CD8-positive, alpha-beta memory T cell (primary cell): Measurements from ENCODE around the gene SLC9A9. TPM values are rescaled to one million over a fixed set of nuclear protein-coding genes. Genes with fewer than 3 reads are reported as not detected.
"Not testable (repeated sequence)": the region's sequence is repeated elsewhere in the genome, so short reads cannot be mapped to it uniquely, and the experiment has no call there.

Source experiments
- CTCF ChIA-PET: fragments of 350-600 bp; sonication (Branson Sonifier 250); formaldehyde crosslinking; loops from one replicate; lab custom pipeline; 2021; ENCODE audit warnings: antibody characterized with exemption; lab: Charles Lee
- POLR2A ChIA-PET: fragments of 350-600 bp; sonication (Branson Sonifier 250); formaldehyde crosslinking; loops from one replicate; lab custom pipeline; 2021; ENCODE audit warnings: antibody characterized with exemption; lab: Charles Lee
- DNase-seq, 5 donors: peaks; one replicate each; pipeline versions ENCODE4 v3.0.0 to v3.0.0-alpha.2; 2020 to 2022; ENCODE audit warnings: mixed read lengths in 1 of 5
- H3K27ac ChIP-seq: one replicate; pipeline ENCODE4 v1.7.0; 2013; ENCODE audit warnings: low read depth, mild to moderate bottlenecking, low read length, moderate library complexity
- H3K27me3 ChIP-seq: 2 replicates; pipeline ENCODE4 v1.7.0; 2013; ENCODE audit warnings: low read length, mild to moderate bottlenecking; ENCODE audit not compliant: insufficient read depth, poor library complexity, severe bottlenecking
- H3K36me3 ChIP-seq: 2 replicates; pipeline ENCODE4 v1.7.0; 2013; ENCODE audit warnings: mild to moderate bottlenecking, low read length, moderate library complexity; ENCODE audit not compliant: insufficient read depth
- H3K4me1 ChIP-seq: 2 replicates; pipeline ENCODE4 v1.7.0; 2013; ENCODE audit warnings: mild to moderate bottlenecking, low read length, moderate library complexity; ENCODE audit not compliant: insufficient read depth
- H3K4me3 ChIP-seq: 2 replicates; pipeline ENCODE4 v1.7.0; 2013; ENCODE audit warnings: mild to moderate bottlenecking, low read length
- H3K9me3 ChIP-seq: 2 replicates; pipeline ENCODE4 v1.7.0; 2013; ENCODE audit warnings: mild to moderate bottlenecking, low read length
- H3K27ac Mint-ChIP-seq, 8 donors: one replicate each; pipeline ENCODE4 v1.8.0; 2020 to 2021; ENCODE audit warnings: mixed read lengths in 8 of 8, mild to moderate bottlenecking in 6 of 8, inconsistent platforms in 3 of 8, moderate library complexity in 3 of 8
- H3K27me3 Mint-ChIP-seq, 2 donors: one replicate each; pipeline ENCODE4 v1.8.0; 2020 to 2021; ENCODE audit warnings: mixed read lengths in 2 of 2, mild to moderate bottlenecking in 1 of 2, moderate library complexity in 1 of 2
- H3K36me3 Mint-ChIP-seq, 3 donors: one replicate each; pipeline ENCODE4 v1.8.0; 2020 to 2021; ENCODE audit warnings: mixed read lengths in 3 of 3, inconsistent platforms in 1 of 3, mild to moderate bottlenecking in 1 of 3
- H3K4me1 Mint-ChIP-seq, 3 donors: one replicate each; pipeline ENCODE4 v1.8.0; 2020 to 2021; ENCODE audit warnings: mixed read lengths in 3 of 3, inconsistent platforms in 1 of 3, mild to moderate bottlenecking in 1 of 3
- H3K4me3 Mint-ChIP-seq, 7 donors: one replicate each; pipeline ENCODE4 v1.8.0; 2020 to 2021; ENCODE audit warnings: mixed read lengths in 7 of 7, mild to moderate bottlenecking in 6 of 7, moderate library complexity in 4 of 7, inconsistent platforms in 2 of 7
- H3K9me3 Mint-ChIP-seq, 5 donors: one replicate each; pipeline ENCODE4 v1.8.0; 2020 to 2022; ENCODE audit warnings: mixed read lengths in 5 of 5, mild to moderate bottlenecking in 3 of 5, moderate library complexity in 2 of 5, inconsistent platforms in 1 of 5
- polyA plus RNA-seq: library from polyadenylated mRNA; unstranded; fragments of 300-500 nt; fragmentation: Illumina TruSeq; gene quantifications from one replicate; pipeline ENCODE4 v1.2.3, GENCODE V29; 2021
- total RNA-seq, 2 experiments: library from RNA; stranded (reverse); gene quantifications; one replicate each; pipeline ENCODE4 v1.2.3, GENCODE V29; 2021

SLC9A9 gene
- total and polyA plus RNA-seq, 3 experiments from 2014 or later, result 1.2 to 18.0 (median 2.2) TPM

GRCh38 chr3:143529798-143530197 is 318.5 kb downstream of the SLC9A9 start:
- CTCF ChIA-PET, result no interaction called here
- Histone ChIP-seq H3K27ac (no peak overlapping the region), H3K4me1 (no peaks in the 10 kb centered on the region), H3K36me3 (no peaks in the 10 kb centered on the region), H3K4me3 (no peak overlapping the region), H3K27me3 (no peaks in the 10 kb centered on the region), H3K9me3 (no peaks in the 10 kb centered on the region)
- no peak overlapping the region for H3K27ac Mint-ChIP-seq
- H3K4me3 Mint-ChIP-seq, result no peak overlapping the region
- peaks cover 0 to 2% (median 0%) of the 10 kb centered on the region in 3 donors for H3K4me1 Mint-ChIP-seq
- H3K36me3 Mint-ChIP-seq, result peaks cover 2 to 29% (median 14%) of the 10 kb centered on the region in 3 donors
- no peak for DNase-seq
- peaks cover 0 to 6% (median 0%) of the 10 kb centered on the region in 5 donors for H3K9me3 Mint-ChIP-seq
- no peaks in the 10 kb centered on the region for H3K27me3 Mint-ChIP-seq
- POLR2A ChIA-PET, result no interaction called here

DNA sequence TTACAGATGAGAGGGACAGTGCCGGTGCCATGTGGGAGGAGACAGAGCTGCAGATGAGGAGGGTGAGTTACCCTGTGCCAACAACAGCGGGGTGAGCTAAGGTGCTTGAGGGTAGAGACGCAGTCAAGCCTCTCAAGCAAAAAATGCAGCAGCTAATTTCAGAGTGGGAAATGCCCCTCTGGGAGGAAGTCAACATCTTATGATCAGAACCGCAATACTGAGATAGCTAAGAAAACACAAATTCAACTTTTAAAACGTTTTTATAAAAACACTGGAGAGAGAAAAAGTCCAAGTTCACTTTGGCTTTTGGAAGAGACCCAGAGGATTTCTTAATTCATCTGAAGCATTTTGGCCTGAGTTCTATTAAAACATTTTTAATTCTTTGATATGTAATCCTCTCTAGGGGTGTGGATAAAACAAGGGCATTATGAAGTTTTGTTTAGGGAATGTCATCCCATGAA is 319.2 kb downstream of the SLC9A9 start:
- H3K27me3 Mint-ChIP-seq, result no peaks in the 10 kb centered on the region
- peak in 2 of 5 donors; percentile 13 to 52 for DNase-seq
- CTCF ChIA-PET, result no interaction called here
- H3K4me3 Mint-ChIP-seq, result no peak overlapping the region
- no peaks in the 10 kb centered on the region for H3K27me3 ChIP-seq
- POLR2A ChIA-PET, result no interaction called here
- H3K4me3 ChIP-seq, result no peak overlapping the region
- H3K4me1 ChIP-seq, result no peaks in the 10 kb centered on the region
- no peaks in the 10 kb centered on the region for H3K9me3 ChIP-seq
- H3K4me1 Mint-ChIP-seq, result peaks cover 0 to 2% (median 0%) of the 10 kb centered on the region in 3 donors
- H3K27ac Mint-ChIP-seq, result no peak overlapping the region
- H3K27ac ChIP-seq, result no peak overlapping the region
- peaks cover 0 to 8% (median 0%) of the 10 kb centered on the region in 5 donors for H3K9me3 Mint-ChIP-seq
- no peaks in the 10 kb centered on the region for H3K36me3 ChIP-seq
- H3K36me3 Mint-ChIP-seq, result peaks cover 2 to 32% (median 18%) of the 10 kb centered on the region in 3 donors

GRCh38 chr3:143526011-143526545 is 322.2 kb downstream of the SLC9A9 start:
- Histone ChIP-seq H3K4me1 (no peaks in the 10 kb centered on the region), H3K36me3 (no peaks in the 10 kb centered on the region), H3K4me3 (no peak overlapping the region), H3K27ac (no peak overlapping the region), H3K27me3 (no peaks in the 10 kb centered on the region), H3K9me3 (no peaks in the 10 kb centered on the region)
- H3K27me3 Mint-ChIP-seq, result no peaks in the 10 kb centered on the region
- no peak for DNase-seq
- peaks cover 0 to 2% (median 0%) of the 10 kb centered on the region in 3 donors for H3K4me1 Mint-ChIP-seq
- H3K27ac Mint-ChIP-seq, result no peak overlapping the region
- CTCF ChIA-PET, result no interaction called here
- peaks cover 0 to 8% (median 0%) of the 10 kb centered on the region in 5 donors for H3K9me3 Mint-ChIP-seq
- H3K36me3 Mint-ChIP-seq, result peaks cover 0 to 39% (median 21%) of the 10 kb centered on the region in 3 donors
- H3K4me3 Mint-ChIP-seq, result no peak overlapping the region
- POLR2A ChIA-PET, result no interaction called here

- Mint-ChIP-seq H3K4me3 (no peak overlapping the region), H3K27me3 (no peaks in the 10 kb centered on the region), H3K9me3 (peaks cover 0 to 8% (median 0%) of the 10 kb centered on the region in 5 donors), H3K27ac (no peak overlapping the region), H3K4me1 (peaks cover 0 to 2% (median 0%) of the 10 kb centered on the region in 3 donors), H3K36me3 (peaks cover 0 to 39% (median 21%) of the 10 kb centered on the region in 3 donors)
- H3K27me3 ChIP-seq, result no peaks in the 10 kb centered on the region
- H3K4me3 ChIP-seq, result no peak overlapping the region
- no peaks in the 10 kb centered on the region for H3K4me1 ChIP-seq
- no peaks in the 10 kb centered on the region for H3K9me3 ChIP-seq
- CTCF ChIA-PET, result no interaction called here
- no peak overlapping the region for H3K27ac ChIP-seq
- POLR2A ChIA-PET, result no interaction called here
- no peaks in the 10 kb centered on the region for H3K36me3 ChIP-seq
- DNase-seq, result no peak
Measured at GRCh38 chr3:143525408-143525807, 322.9 kb downstream of the SLC9A9 start.

GRCh38 chr3:143521803-143522202 is 326.5 kb downstream of the SLC9A9 start:
- no peak overlapping the region for H3K4me3 ChIP-seq
- H3K36me3 ChIP-seq, result no peaks in the 10 kb centered on the region
- DNase-seq, result no peak
- H3K36me3 Mint-ChIP-seq, result peaks cover 2 to 19% (median 19%) of the 10 kb centered on the region in 3 donors
- H3K4me1 ChIP-seq, result no peaks in the 10 kb centered on the region
- CTCF ChIA-PET, result no interaction called here
- H3K27ac Mint-ChIP-seq, result no peak overlapping the region
- no peak overlapping the region for H3K27ac ChIP-seq
- no peak overlapping the region for H3K4me3 Mint-ChIP-seq
- POLR2A ChIA-PET, result no interaction called here
- H3K9me3 ChIP-seq, result no peaks in the 10 kb centered on the region
- H3K9me3 Mint-ChIP-seq, result peaks cover 0 to 8% (median 0%) of the 10 kb centered on the region in 5 donors
- no peaks in the 10 kb centered on the region for H3K4me1 Mint-ChIP-seq
- H3K27me3 ChIP-seq, result no peaks in the 10 kb centered on the region
- H3K27me3 Mint-ChIP-seq, result no peaks in the 10 kb centered on the region

GRCh38 chr3:143517131-143517530 is 331.1 kb downstream of the SLC9A9 start:
- H3K9me3 ChIP-seq, H3K27ac ChIP-seq, POLR2A ChIA-PET, H3K9me3 Mint-ChIP-seq, H3K27me3 ChIP-seq, H3K4me3 Mint-ChIP-seq, CTCF ChIA-PET, H3K4me1 Mint-ChIP-seq, H3K4me1 ChIP-seq, H3K36me3 ChIP-seq, H3K4me3 ChIP-seq, H3K27ac Mint-ChIP-seq, DNase-seq, H3K27me3 Mint-ChIP-seq: not testable (repeated sequence)
- peaks cover 2 to 21% (median 12%) of the 10 kb centered on the region in 3 donors for H3K36me3 Mint-ChIP-seq

GRCh38 chr3:143514874-143515273 is 333.4 kb downstream of the SLC9A9 start:
- ChIA-PET CTCF (no interaction called here), POLR2A (no interaction called here)
- no peaks in the 10 kb centered on the region for H3K27me3 ChIP-seq
- Mint-ChIP-seq H3K4me3 (no peak overlapping the region), H3K4me1 (no peaks in the 10 kb centered on the region), H3K36me3 (peaks cover 2 to 20% (median 12%) of the 10 kb centered on the region in 3 donors), H3K27ac (no peak overlapping the region), H3K9me3 (no peaks in the 10 kb centered on the region), H3K27me3 (no peaks in the 10 kb centered on the region)
- DNase-seq, result no peak
- H3K4me1 ChIP-seq, result no peaks in the 10 kb centered on the region
- H3K9me3 ChIP-seq, result no peaks in the 10 kb centered on the region
- no peaks in the 10 kb centered on the region for H3K36me3 ChIP-seq
- H3K4me3 ChIP-seq, result no peak overlapping the region
- H3K27ac ChIP-seq, result no peak overlapping the region

- H3K4me3 ChIP-seq, result no peak overlapping the region
- H3K27ac ChIP-seq, result no peak overlapping the region
- H3K27me3 ChIP-seq, result no peaks in the 10 kb centered on the region
- no peaks in the 10 kb centered on the region for H3K4me1 Mint-ChIP-seq
- no peaks in the 10 kb centered on the region for H3K4me1 ChIP-seq
- no peaks in the 10 kb centered on the region for H3K27me3 Mint-ChIP-seq
- no peaks in the 10 kb centered on the region for H3K9me3 Mint-ChIP-seq
- ChIA-PET POLR2A (no interaction called here), CTCF (no interaction called here)
- H3K4me3 Mint-ChIP-seq, result no peak overlapping the region
- DNase-seq, result no peak
- H3K36me3 Mint-ChIP-seq, result peaks cover 2 to 20% (median 7%) of the 10 kb centered on the region in 3 donors
- no peak overlapping the region for H3K27ac Mint-ChIP-seq
- H3K36me3 ChIP-seq, result no peaks in the 10 kb centered on the region
- no peaks in the 10 kb centered on the region for H3K9me3 ChIP-seq
Measured at GRCh38 chr3:143514109-143514508, 334.2 kb downstream of the SLC9A9 start.
